H1 (cell line): ENCODE results near the gene RER1. TPM values are rescaled to one million over a fixed set of nuclear protein-coding genes. Genes with fewer than 3 reads are reported as not detected.

Experiments used
- CTCF ChIA-PET: fragments of 300-600 bp; sonication (Branson Sonifier 250); formaldehyde crosslinking; loops from one replicate; lab custom pipeline; 2021; ENCODE audit not compliant: partially characterized antibody; lab: Charles Lee
- POLR2A ChIA-PET: fragments of 300-600 bp; sonication (Branson Sonifier 250); formaldehyde crosslinking; loops from one replicate; lab custom pipeline; 2021; ENCODE audit warnings: inconsistent platforms; ENCODE audit not compliant: partially characterized antibody; lab: Charles Lee
- DNase-seq, 2 experiments: peaks; one replicate each; pipeline versions ENCODE4 v3.0.0 to v3.0.0-alpha.2; 2010 to 2022; ENCODE audit warnings: low spot score in 2 of 2, low read depth in 1 of 2, mixed read lengths in 1 of 2
- FAIRE-seq: peaks from 2 replicates; lab custom pipeline; 2011; peaks lifted over from hg19 to GRCh38; lab: Jason Lieb, UNC
- H2AFZ ChIP-seq: 2 replicates; pipeline ENCODE4 v1.8.1; 2012; ENCODE audit warnings: low read length, inconsistent platforms
- H2AK5ac ChIP-seq: 2 replicates; pipeline ENCODE4 v1.6.1; 2013; ENCODE audit warnings: low read depth, low read length
- H2BK120ac ChIP-seq: replicated peaks from 2 replicates; pipeline ENCODE3; 2013; ENCODE audit warnings: low read depth, low read length, inconsistent platforms
- H2BK12ac ChIP-seq: 2 replicates; pipeline ENCODE4 v1.6.1; 2013; ENCODE audit warnings: low read depth, low read length
- H2BK15ac ChIP-seq: 2 replicates; pipeline ENCODE4 v1.6.1; 2013; ENCODE audit warnings: low read length
- H2BK20ac ChIP-seq: 2 replicates; pipeline ENCODE4 v1.6.1; 2013; ENCODE audit warnings: low read length
- H2BK5ac ChIP-seq: 2 replicates; pipeline ENCODE4 v1.6.1; 2013; ENCODE audit warnings: low read depth, low read length
- H3K14ac ChIP-seq: 2 replicates; pipeline ENCODE4 v1.6.1; 2013; ENCODE audit warnings: inconsistent platforms; ENCODE audit not compliant: insufficient read length
- H3K18ac ChIP-seq: 2 replicates; pipeline ENCODE4 v1.6.1; 2013; ENCODE audit warnings: low read length; ENCODE audit errors: extremely low read depth
- H3K23ac ChIP-seq: 2 replicates; pipeline ENCODE4 v1.6.1; 2013; ENCODE audit warnings: inconsistent platforms; ENCODE audit not compliant: insufficient read length
- H3K23me2 ChIP-seq: 2 replicates; pipeline ENCODE4 v1.6.1; 2013; ENCODE audit warnings: low read depth, low read length
- H3K27ac ChIP-seq: 2 replicates; pipeline ENCODE4 v1.6.1; 2011; ENCODE audit warnings: low read depth, low read length, inconsistent platforms
- H3K27me3 ChIP-seq, 4 experiments: replicated peaks in 1 of 4; 1 replicate in 1 of 4; 2 replicates in 3 of 4; pipeline versions ENCODE4 v1.6.1 to v1.8.1; 2011 to 2013; ENCODE audit warnings: low read length in 3 of 4, mild to moderate bottlenecking in 3 of 4, inconsistent platforms in 2 of 4, mixed read lengths in 2 of 4, moderate library complexity in 1 of 4; ENCODE audit not compliant: control insufficient read depth in 3 of 4, insufficient read depth in 3 of 4; ENCODE audit errors: extremely low read depth in 1 of 4
- H3K36me3 ChIP-seq, 4 experiments: 2 replicates each; pipeline versions ENCODE4 v1.6.1 to v1.8.1; 2011 to 2013; ENCODE audit warnings: mild to moderate bottlenecking in 4 of 4, low read length in 3 of 4, moderate library complexity in 2 of 4, control low read depth in 1 of 4, inconsistent platforms in 1 of 4; ENCODE audit not compliant: insufficient read depth in 4 of 4, control insufficient read depth in 2 of 4
- H3K4ac ChIP-seq: replicated peaks from 2 replicates; pipeline ENCODE3; 2013; ENCODE audit warnings: low read length, low read depth, mixed read lengths, inconsistent platforms; ENCODE audit not compliant: insufficient read length
- H3K4me1 ChIP-seq, 4 experiments: replicated peaks in 1 of 4; 1 replicate in 1 of 4; 2 replicates in 3 of 4; pipeline versions ENCODE4 v1.6.1 to v1.8.1; 2011 to 2013; ENCODE audit warnings: low read length in 3 of 4, inconsistent platforms in 2 of 4, mixed read lengths in 1 of 4; ENCODE audit not compliant: insufficient read depth in 4 of 4, control insufficient read depth in 3 of 4
- H3K4me2 ChIP-seq, 2 experiments: 2 replicates each; pipeline versions ENCODE4 v1.6.1 to v1.8.1; 2011 to 2013; ENCODE audit warnings: low read depth in 2 of 2, low read length in 2 of 2, control low read depth in 1 of 2, inconsistent platforms in 1 of 2, mild to moderate bottlenecking in 1 of 2; ENCODE audit not compliant: insufficient read depth in 1 of 2
- H3K4me3 ChIP-seq, 4 experiments: fragments of 200-600, 300-600 bp in 1 of 4; sonication (generic), shearing (Covaris generic), sonication (Bioruptor Twin) in 1 of 4; 2 replicates each; pipeline versions ENCODE4 v1.5.1 to v1.8.1; 2011 to 2016; ENCODE audit warnings: low read length in 4 of 4, low read depth in 3 of 4, control low read depth in 2 of 4, inconsistent platforms in 2 of 4, mild to moderate bottlenecking in 2 of 4, mixed read lengths in 1 of 4, moderate library complexity in 1 of 4; ENCODE audit not compliant: insufficient read depth in 2 of 4; ENCODE audit errors: extremely low read depth in 1 of 4
- H3K56ac ChIP-seq: replicated peaks from 2 replicates; pipeline ENCODE3; 2013; ENCODE audit warnings: low read depth, mild to moderate bottlenecking, mixed read lengths, low read length, inconsistent platforms; ENCODE audit not compliant: insufficient read length
- H3K79me1 ChIP-seq: 2 replicates; pipeline ENCODE4 v1.6.1; 2013; ENCODE audit warnings: low read depth, low read length, control low read depth
- H3K79me2 ChIP-seq, 2 experiments: 2 replicates each; pipeline versions ENCODE4 v1.6.1 to v1.8.1; 2012 to 2013; ENCODE audit warnings: low read length in 2 of 2, mild to moderate bottlenecking in 2 of 2, inconsistent platforms in 1 of 2; ENCODE audit not compliant: insufficient read depth in 2 of 2, control insufficient read depth in 1 of 2
- H3K9ac ChIP-seq, 4 experiments: replicated peaks in 1 of 4; 1 replicate in 1 of 4; 2 replicates in 3 of 4; pipeline versions ENCODE4 v1.6.1 to v1.8.1; 2011 to 2013; ENCODE audit warnings: low read depth in 3 of 4, low read length in 3 of 4, control low read depth in 2 of 4, mild to moderate bottlenecking in 2 of 4, moderate library complexity in 2 of 4, inconsistent platforms in 1 of 4; ENCODE audit errors: extremely low read depth in 1 of 4
- H3K9me3 ChIP-seq, 2 experiments: 2 replicates each; pipeline versions ENCODE4 v1.6.1 to v1.8.1; 2012 to 2013; ENCODE audit warnings: mild to moderate bottlenecking in 2 of 2, moderate library complexity in 2 of 2, control low read depth in 1 of 2, inconsistent platforms in 1 of 2, low read depth in 1 of 2, low read length in 1 of 2, mixed read lengths in 1 of 2; ENCODE audit not compliant: insufficient read depth in 2 of 2
- H4K20me1 ChIP-seq, 2 experiments: replicated peaks in 1 of 2; 2 replicates each; pipeline versions ENCODE3 to v1.8.1; 2011 to 2013; ENCODE audit warnings: inconsistent platforms in 2 of 2, low read length in 2 of 2, mild to moderate bottlenecking in 1 of 2; ENCODE audit not compliant: insufficient read depth in 2 of 2, control insufficient read depth in 1 of 2
- H4K5ac ChIP-seq: 2 replicates; pipeline ENCODE4 v1.6.1; 2013; ENCODE audit warnings: low read length, low read depth, mixed read lengths, inconsistent platforms; ENCODE audit not compliant: insufficient read length
- H4K8ac ChIP-seq: 2 replicates; pipeline ENCODE4 v1.8.0; 2013; ENCODE audit warnings: mild to moderate bottlenecking, moderate library complexity, low read length, inconsistent platforms; ENCODE audit not compliant: insufficient read depth; ENCODE audit errors: extremely low read depth
- H4K91ac ChIP-seq: replicated peaks from 2 replicates; pipeline ENCODE3; 2013; ENCODE audit warnings: low read length, mixed read lengths, inconsistent platforms; ENCODE audit not compliant: insufficient read length
- EGR1 ChIP-seq: IDR thresholded peaks from 2 replicates; pipeline ENCODE4 v1.6.1; 2011; ENCODE audit warnings: low read depth, low read length, borderline replicate concordance
- WGBS, 2 experiments: shearing (Covaris generic) in 1 of 2; methylation state at CpG; one replicate each; pipeline versions ENCODE4 v1.1.6 to v1.1.7; 2013 to 2015; ENCODE audit warnings: low lambda C conversion rate in 2 of 2, mixed read lengths in 2 of 2, inconsistent platforms in 1 of 2, low coverage in 1 of 2, missing lambda C conversion rate in 1 of 2; ENCODE audit not compliant: insufficient replicate concordance in 2 of 2, insufficient coverage in 1 of 2, insufficient read length in 1 of 2; ENCODE audit errors: extremely low coverage in 1 of 2, missing lambda C conversion rate in 1 of 2; 5-methylcytosine and 5-hydroxymethylcytosine counted together
- polyA plus RNA-seq, 7 experiments: library from polyadenylated mRNA; depleted of rRNA in 3 of 7; stranded (reverse) in 5 of 7; unstranded in 2 of 7; fragments of >200 nt in 5 of 7; fragments of 200-250 nt in 2 of 7; gene quantifications; 1 replicate in 5 of 7; 2 replicates in 1 of 7; 4 replicates in 1 of 7; pipeline versions ENCODE4 v1.2.1 to v1.2.3, GENCODE V29; 2011 to 2013; ENCODE audit warnings: missing spikeins in 2 of 7, mixed read lengths in 2 of 7
- total RNA-seq: library from RNA; stranded (reverse); fragmentation: NEBNext Ultra II Directional; extraction: Animal tissue kit (Norgen Biotek cat#: 25700); gene quantifications from 2 replicates; pipeline ENCODE4 v1.2.1, GENCODE V29; 2021
- TF ChIP-seq, protein P1 (sequence below), 3 experiments: IDR thresholded peaks; 1 replicate in 2 of 3; 2 replicates in 1 of 3; pipeline versions ENCODE4 v1.5.1 to v1.6.1; 2011; ENCODE audit warnings: low read length in 3 of 3, mild to moderate bottlenecking in 3 of 3, inconsistent platforms in 2 of 3, low read depth in 1 of 3, moderate library complexity in 1 of 3; ENCODE audit not compliant: insufficient read depth in 1 of 3; ENCODE audit errors: control extremely low read depth in 1 of 3

RER1 gene
- total and polyA plus RNA-seq, 2 of the 8 experiments (the other 6 are each of a cell fraction or from before 2014, with no cell fraction given) = 102 to 134 TPM

GRCh38 chr1:2347896-2348295, 43.7 kb upstream of the RER1 start:
- no peak overlapping the region for H3K23ac ChIP-seq
- no peak overlapping the region for H2BK120ac ChIP-seq
- peaks cover 0 to 3% of the 10 kb centered on the region in 2 experiments for H4K20me1 ChIP-seq
- 0 out of 7 replicates have a peak overlapping the region, but pooled peaks of 1 of the 4 experiments have one; percentile 18 for H3K9ac ChIP-seq
- no peak overlapping the region for H4K91ac ChIP-seq
- no peak overlapping the region for H3K4ac ChIP-seq
- no peak overlapping the region for H2AFZ ChIP-seq
- CTCF ChIA-PET = interaction anchor here (0.9 kb wide), 1 partner anchor 12 kb away, joined by 3 read pairs; no protein-coding TSS in a partner anchor
- H3K9me3 ChIP-seq = no peaks in the 10 kb centered on the region
- no peak overlapping the region for H3K27ac ChIP-seq
- H3K4me3 ChIP-seq = no peak overlapping the region
- no peak overlapping the region for H2BK20ac ChIP-seq
- H3K4me1 ChIP-seq = no peaks in the 10 kb centered on the region
- DNase-seq = no peak
- 0 out of 2 replicates have a peak overlapping the region, but pooled peaks have one; percentile 27 for H2BK12ac ChIP-seq
- H3K23me2 ChIP-seq = no peaks in the 10 kb centered on the region
- H4K5ac ChIP-seq = no peak overlapping the region
- no peak overlapping the region for H3K4me2 ChIP-seq
- H3K79me2 ChIP-seq = no peaks in the 10 kb centered on the region
- WGBS, 2 experiments = 91% methylated on average over 23 of the region's 23 CpGs; no CpG with 5 or more reads in 1 of the 2 experiments
- TF ChIP-seq, protein P1, sequence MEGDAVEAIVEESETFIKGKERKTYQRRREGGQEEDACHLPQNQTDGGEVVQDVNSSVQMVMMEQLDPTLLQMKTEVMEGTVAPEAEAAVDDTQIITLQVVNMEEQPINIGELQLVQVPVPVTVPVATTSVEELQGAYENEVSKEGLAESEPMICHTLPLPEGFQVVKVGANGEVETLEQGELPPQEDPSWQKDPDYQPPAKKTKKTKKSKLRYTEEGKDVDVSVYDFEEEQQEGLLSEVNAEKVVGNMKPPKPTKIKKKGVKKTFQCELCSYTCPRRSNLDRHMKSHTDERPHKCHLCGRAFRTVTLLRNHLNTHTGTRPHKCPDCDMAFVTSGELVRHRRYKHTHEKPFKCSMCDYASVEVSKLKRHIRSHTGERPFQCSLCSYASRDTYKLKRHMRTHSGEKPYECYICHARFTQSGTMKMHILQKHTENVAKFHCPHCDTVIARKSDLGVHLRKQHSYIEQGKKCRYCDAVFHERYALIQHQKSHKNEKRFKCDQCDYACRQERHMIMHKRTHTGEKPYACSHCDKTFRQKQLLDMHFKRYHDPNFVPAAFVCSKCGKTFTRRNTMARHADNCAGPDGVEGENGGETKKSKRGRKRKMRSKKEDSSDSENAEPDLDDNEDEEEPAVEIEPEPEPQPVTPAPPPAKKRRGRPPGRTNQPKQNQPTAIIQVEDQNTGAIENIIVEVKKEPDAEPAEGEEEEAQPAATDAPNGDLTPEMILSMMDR (IDR thresholded peaks at IDR 0.05; ENCODE audit: control extremely low read depth in 1 of 3, insufficient read depth in 1 of 3, low read depth in 1 of 3, low read length in 3 of 3) = peak in 1 of 3 experiments; percentile 22; a peak in 1 of 4 replicates
- no peak for TF ChIP-seq EGR1
- POLR2A ChIA-PET = no interaction called here
- no peak overlapping the region for H4K8ac ChIP-seq
- H3K18ac ChIP-seq = no peak overlapping the region; the same call in 1 of the 2 replicates
- H3K79me1 ChIP-seq = no peaks in the 10 kb centered on the region
- FAIRE-seq = no peak
- H2BK15ac ChIP-seq = no peak overlapping the region
- H3K36me3 ChIP-seq = no peaks in the 10 kb centered on the region
- H3K14ac ChIP-seq = no peak overlapping the region
- H2BK5ac ChIP-seq = no peak overlapping the region
- H2AK5ac ChIP-seq = no peak overlapping the region
- H3K56ac ChIP-seq = no peak overlapping the region
- no peaks in the 10 kb centered on the region for H3K27me3 ChIP-seq
